Measurements from ENCODE around the gene NHLRC4. TPM values are rescaled to one million over a fixed set of nuclear protein-coding genes. Genes with fewer than 3 reads are reported as not detected.

Gene NHLRC4
- polyA plus RNA-seq, 1 donor (not counting 4 experiments of a cell fraction or from before 2014, with no cell fraction given), result 0.10 TPM

GRCh38 chr16:615122-615521, 48.3 kb downstream of the NHLRC4 start:
- Histone ChIP-seq H3K27ac (ENCODE audit: control insufficient read depth, insufficient read depth, low read length) (no peak overlapping the region), H4K20me1 (ENCODE audit: control insufficient read depth, extremely low read depth, insufficient read depth, low read length) (no peaks in the 10 kb centered on the region), H3K27me3 (ENCODE audit: control insufficient read depth, extremely low read depth, insufficient read depth, low read length) (peaks cover 7% of the 10 kb centered on the region), H3K4me2 (ENCODE audit: control insufficient read depth, extremely low read depth, insufficient read depth, low read depth, low read length) (no peak overlapping the region), H3K36me3 (ENCODE audit: control insufficient read depth in 2 of 2, extremely low read depth in 1 of 2, insufficient read depth in 2 of 2, low read length in 2 of 2) (peaks cover 0 to 3% of the 10 kb centered on the region in 2 experiments), H3K9me3 (ENCODE audit: control insufficient read depth, low read depth, low read length) (no peaks in the 10 kb centered on the region), H3K79me2 (ENCODE audit: control insufficient read depth, insufficient read depth, low read length) (no peaks in the 10 kb centered on the region), H3K4me1 (ENCODE audit: control insufficient read depth, extremely low read depth, insufficient read depth, low read length) (peaks cover 3% of the 10 kb centered on the region), H3K4me3 (ENCODE audit: control insufficient read depth in 2 of 3, extremely low read depth in 1 of 3, insufficient read depth in 2 of 3, low read depth in 1 of 3, low read length in 3 of 3) (no peak overlapping the region), H2AFZ (ENCODE audit: control insufficient read depth, low read length) (no peak overlapping the region), H3K9ac (ENCODE audit: control insufficient read depth, extremely low read depth, insufficient read depth, low read length) (no peak overlapping the region), H3K9me1 (ENCODE audit: control insufficient read depth, extremely low read depth, insufficient read depth, low read length) (no peaks in the 10 kb centered on the region)
- dilution Hi-C loops (cut with MboI; ENCODE audit: extremely low pct_ligation_motif_present, low sequenced_read_pairs), result no loop called here
- FAIRE-seq (no peak), DNase-seq (ENCODE audit: low read depth, low spot score) (no peak)
- no peak for TF ChIP-seq EZH2 (IDR thresholded peaks at IDR 0.05; ENCODE audit: low read length)
- TF ChIP-seq, protein P1, sequence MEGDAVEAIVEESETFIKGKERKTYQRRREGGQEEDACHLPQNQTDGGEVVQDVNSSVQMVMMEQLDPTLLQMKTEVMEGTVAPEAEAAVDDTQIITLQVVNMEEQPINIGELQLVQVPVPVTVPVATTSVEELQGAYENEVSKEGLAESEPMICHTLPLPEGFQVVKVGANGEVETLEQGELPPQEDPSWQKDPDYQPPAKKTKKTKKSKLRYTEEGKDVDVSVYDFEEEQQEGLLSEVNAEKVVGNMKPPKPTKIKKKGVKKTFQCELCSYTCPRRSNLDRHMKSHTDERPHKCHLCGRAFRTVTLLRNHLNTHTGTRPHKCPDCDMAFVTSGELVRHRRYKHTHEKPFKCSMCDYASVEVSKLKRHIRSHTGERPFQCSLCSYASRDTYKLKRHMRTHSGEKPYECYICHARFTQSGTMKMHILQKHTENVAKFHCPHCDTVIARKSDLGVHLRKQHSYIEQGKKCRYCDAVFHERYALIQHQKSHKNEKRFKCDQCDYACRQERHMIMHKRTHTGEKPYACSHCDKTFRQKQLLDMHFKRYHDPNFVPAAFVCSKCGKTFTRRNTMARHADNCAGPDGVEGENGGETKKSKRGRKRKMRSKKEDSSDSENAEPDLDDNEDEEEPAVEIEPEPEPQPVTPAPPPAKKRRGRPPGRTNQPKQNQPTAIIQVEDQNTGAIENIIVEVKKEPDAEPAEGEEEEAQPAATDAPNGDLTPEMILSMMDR (optimal IDR thresholded peaks at IDR 0.05 in 1 of 3, IDR thresholded peaks at IDR 0.05 in 1 of 3, conservative IDR thresholded peaks at IDR 0.05 in 1 of 3; ENCODE audit: extremely low read depth in 1 of 3, insufficient read depth in 2 of 3, low read length in 3 of 3), result no peak

DNA sequence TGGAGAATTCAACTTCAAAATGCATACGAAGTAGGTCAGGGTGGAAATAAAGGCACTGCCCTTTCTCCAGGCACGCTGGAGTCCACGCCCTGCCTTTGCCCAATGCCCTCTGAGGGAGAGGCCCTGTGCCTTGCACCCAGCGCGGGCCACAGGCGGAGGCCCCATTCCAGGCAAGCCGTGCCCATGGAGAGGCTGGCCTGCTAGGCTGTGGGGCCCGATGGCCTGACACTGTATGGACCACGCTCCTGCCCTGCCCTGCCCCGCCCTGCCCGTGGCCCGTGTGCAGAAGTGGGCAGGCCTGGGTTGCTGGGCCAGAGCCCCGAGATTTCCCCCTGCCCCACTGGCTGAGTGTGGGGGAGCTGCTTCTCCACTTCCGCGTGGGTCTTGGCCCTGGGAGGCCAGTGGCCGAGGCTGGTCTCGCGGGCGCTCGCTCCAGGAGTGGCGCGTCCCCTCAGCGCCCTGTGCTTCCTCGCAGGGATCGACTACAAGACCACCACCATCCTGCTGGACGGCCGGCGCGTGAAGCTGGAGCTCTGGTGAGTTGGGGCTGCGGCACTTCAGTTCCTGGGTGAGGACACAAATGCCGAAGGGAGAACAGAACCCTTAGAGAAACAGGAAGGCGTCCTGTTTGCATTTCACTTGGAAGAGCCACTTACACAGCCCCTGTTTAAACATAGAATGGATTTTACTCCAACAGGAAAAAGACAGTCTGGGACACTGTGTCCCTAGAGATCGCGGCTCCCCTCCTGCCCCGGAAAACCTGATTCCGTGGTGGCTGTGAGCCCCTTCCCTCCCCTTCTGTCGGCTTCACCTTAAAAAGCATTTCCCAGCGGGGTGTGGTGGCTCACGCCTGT, 50.2 kb downstream of the NHLRC4 start:
- no peaks in the 10 kb centered on the region for H3K79me2 ChIP-seq (ENCODE audit: control insufficient read depth, insufficient read depth, low read length)
- H3K4me2 ChIP-seq (ENCODE audit: control insufficient read depth, extremely low read depth, insufficient read depth, low read depth, low read length), result no peak overlapping the region
- H4K20me1 ChIP-seq (ENCODE audit: control insufficient read depth, extremely low read depth, insufficient read depth, low read length), result peaks cover 9% of the 10 kb centered on the region
- TF ChIP-seq EZH2 (IDR thresholded peaks at IDR 0.05; ENCODE audit: low read length), result no peak
- no peak overlapping the region for H2AFZ ChIP-seq (ENCODE audit: control insufficient read depth, low read length)
- peaks cover 0 to 3% of the 10 kb centered on the region in 2 experiments for H3K36me3 ChIP-seq (ENCODE audit: control insufficient read depth in 2 of 2, extremely low read depth in 1 of 2, insufficient read depth in 2 of 2, low read length in 2 of 2)
- H3K27ac ChIP-seq (ENCODE audit: control insufficient read depth, insufficient read depth, low read length), result no peak overlapping the region
- H3K4me1 ChIP-seq (ENCODE audit: control insufficient read depth, extremely low read depth, insufficient read depth, low read length), result peaks cover 12% of the 10 kb centered on the region
- FAIRE-seq, result no peak
- H3K9ac ChIP-seq (ENCODE audit: control insufficient read depth, extremely low read depth, insufficient read depth, low read length), result no peak overlapping the region
- no peak overlapping the region for H3K4me3 ChIP-seq (ENCODE audit: control insufficient read depth in 2 of 3, extremely low read depth in 1 of 3, insufficient read depth in 2 of 3, low read depth in 1 of 3, low read length in 3 of 3)
- DNase-seq (ENCODE audit: low read depth, low spot score), result no peak
- H3K9me1 ChIP-seq (ENCODE audit: control insufficient read depth, extremely low read depth, insufficient read depth, low read length), result no peaks in the 10 kb centered on the region
- H3K9me3 ChIP-seq (ENCODE audit: control insufficient read depth, low read depth, low read length), result no peaks in the 10 kb centered on the region
- dilution Hi-C loops (cut with MboI; ENCODE audit: extremely low pct_ligation_motif_present, low sequenced_read_pairs), result no loop called here
- H3K27me3 ChIP-seq (ENCODE audit: control insufficient read depth, extremely low read depth, insufficient read depth, low read length), result peaks cover 21% of the 10 kb centered on the region
